ENCODE results near the gene RBFOX2.

The RBFOX2 gene

DNA sequence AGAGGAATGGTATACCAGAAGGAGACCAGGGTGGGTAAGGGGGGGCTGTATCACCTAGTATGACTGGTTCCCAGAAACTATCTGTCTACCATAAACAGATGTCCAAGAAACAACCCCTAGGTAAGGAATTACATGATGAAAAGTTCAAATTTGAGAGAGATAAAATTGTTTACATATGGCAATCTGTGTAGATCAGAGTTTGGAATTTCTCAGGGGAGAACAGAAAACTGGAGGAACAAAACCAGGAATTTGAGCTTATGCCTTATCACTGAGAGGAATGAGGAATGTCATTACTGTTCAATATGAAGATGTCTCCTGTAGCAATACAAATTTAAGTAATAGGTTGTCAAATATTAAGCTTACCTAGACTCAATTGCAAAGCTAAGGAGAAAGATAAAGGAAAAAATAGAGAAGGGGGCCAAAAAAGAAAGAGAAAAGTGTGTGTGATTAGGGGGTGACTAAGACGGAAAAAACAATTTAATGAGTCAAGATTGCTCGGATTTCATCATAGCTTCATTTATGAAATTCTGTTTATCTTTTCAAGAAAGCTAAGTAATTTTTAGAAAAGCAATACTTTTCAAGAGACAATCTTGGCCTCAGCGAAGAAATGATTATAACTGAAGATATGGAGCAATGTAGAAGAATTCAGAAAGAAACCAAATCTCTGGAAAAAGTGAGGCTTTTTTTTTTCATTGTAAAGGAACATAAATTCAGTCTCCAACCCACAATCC is 193.2 kb downstream of the RBFOX2 start:
- TF ChIP-seq, protein P1, sequence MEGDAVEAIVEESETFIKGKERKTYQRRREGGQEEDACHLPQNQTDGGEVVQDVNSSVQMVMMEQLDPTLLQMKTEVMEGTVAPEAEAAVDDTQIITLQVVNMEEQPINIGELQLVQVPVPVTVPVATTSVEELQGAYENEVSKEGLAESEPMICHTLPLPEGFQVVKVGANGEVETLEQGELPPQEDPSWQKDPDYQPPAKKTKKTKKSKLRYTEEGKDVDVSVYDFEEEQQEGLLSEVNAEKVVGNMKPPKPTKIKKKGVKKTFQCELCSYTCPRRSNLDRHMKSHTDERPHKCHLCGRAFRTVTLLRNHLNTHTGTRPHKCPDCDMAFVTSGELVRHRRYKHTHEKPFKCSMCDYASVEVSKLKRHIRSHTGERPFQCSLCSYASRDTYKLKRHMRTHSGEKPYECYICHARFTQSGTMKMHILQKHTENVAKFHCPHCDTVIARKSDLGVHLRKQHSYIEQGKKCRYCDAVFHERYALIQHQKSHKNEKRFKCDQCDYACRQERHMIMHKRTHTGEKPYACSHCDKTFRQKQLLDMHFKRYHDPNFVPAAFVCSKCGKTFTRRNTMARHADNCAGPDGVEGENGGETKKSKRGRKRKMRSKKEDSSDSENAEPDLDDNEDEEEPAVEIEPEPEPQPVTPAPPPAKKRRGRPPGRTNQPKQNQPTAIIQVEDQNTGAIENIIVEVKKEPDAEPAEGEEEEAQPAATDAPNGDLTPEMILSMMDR (IDR thresholded peaks at IDR 0.05), result no peak
- TF ChIP-seq ZFX (IDR thresholded peaks at IDR 0.05; ENCODE audit: borderline replicate concordance), result no peak
- no peak overlapping the region for H3K27ac ChIP-seq

DNA sequence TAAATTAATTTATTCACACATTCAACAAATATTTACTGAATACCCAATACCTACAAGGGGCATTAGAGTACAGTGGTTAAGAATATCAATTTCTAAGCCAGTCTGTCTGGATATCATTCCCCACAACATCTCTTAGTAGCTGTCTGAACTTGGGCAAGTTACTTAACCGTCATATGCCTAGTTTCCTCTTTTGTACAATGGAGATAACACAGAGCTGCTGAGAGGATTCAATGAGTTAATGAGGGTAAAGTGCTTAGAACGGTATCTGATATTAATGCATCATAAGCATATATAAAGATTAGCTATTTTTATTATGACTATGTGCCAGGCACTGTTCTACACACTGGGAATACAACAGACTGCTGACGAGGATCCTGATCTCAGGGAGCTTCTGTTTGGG is 194.6 kb downstream of the RBFOX2 start:
- TF ChIP-seq, protein P1 (IDR thresholded peaks at IDR 0.05), result no peak
- TF ChIP-seq ZFX (IDR thresholded peaks at IDR 0.05; ENCODE audit: borderline replicate concordance), result no peak
- no peak overlapping the region for H3K27ac ChIP-seq

DNA sequence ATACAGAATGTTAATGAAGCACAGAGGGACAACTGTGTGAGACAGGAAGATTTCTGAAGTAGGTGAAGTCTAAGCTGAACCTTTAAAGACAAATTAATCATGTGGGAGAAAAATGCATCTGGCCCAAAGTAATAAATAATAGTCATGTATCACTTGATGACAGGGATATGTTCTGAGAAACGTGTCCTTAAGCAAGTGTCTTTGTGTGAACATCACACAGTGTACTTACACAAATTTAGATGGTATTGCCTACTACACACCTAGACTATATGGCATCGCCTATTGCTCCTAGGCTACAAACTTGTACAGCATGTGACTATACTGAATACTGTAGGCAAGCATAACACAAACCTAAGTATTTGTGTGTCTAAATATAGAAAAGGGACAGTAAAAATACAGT is 198.3 kb downstream of the RBFOX2 start:
- TF ChIP-seq, protein P1 (IDR thresholded peaks at IDR 0.05), result no peak
- no peak for TF ChIP-seq ZFX (IDR thresholded peaks at IDR 0.05; ENCODE audit: borderline replicate concordance)
- H3K27ac ChIP-seq, result no peak overlapping the region

DNA sequence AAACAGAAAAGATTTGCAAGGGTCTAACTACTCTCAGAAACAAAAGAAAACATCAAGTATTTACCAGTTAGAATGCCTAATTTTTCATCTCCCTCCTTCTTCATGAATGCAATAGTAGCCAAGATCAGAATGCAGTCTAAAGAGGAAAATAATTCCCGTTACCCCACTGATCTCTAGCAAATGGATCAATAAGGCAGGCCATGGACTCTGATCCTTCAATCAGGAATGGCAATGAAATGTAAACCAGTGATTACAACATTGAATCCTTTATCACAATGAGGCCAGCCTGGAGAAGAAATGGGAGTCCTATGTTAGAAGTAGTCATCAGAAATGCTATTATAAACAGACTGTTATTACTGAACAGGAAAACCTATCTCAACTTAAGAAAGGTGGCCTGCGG is 204.4 kb downstream of the RBFOX2 start:
- no peak overlapping the region for H3K27ac ChIP-seq
- no peak for TF ChIP-seq ZFX (IDR thresholded peaks at IDR 0.05; ENCODE audit: borderline replicate concordance)
- TF ChIP-seq, protein P1 (IDR thresholded peaks at IDR 0.05), result no peak

DNA sequence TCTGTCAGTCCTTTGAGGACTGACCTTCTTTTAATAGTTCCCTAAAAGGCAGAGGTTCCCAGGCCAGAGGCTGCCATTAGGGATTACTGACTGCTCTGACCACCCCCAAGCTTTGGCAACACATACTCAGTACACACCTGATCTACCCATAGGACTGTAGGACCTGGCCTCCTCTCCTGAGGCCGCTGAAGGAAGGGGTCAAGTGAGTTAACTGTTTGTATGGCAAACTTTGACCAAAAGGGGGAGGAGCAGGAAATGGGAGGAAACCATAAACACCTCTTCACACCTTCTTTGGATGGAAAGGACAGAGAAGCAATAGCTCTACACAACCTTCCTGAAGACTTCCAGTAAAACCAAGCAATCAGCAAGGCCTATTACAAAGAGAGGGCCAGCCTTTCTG is 207.0 kb downstream of the RBFOX2 start:
- no peak overlapping the region for H3K27ac ChIP-seq
- TF ChIP-seq ZFX (IDR thresholded peaks at IDR 0.05; ENCODE audit: borderline replicate concordance), result no peak
- TF ChIP-seq, protein P1 (IDR thresholded peaks at IDR 0.05), result no peak

DNA sequence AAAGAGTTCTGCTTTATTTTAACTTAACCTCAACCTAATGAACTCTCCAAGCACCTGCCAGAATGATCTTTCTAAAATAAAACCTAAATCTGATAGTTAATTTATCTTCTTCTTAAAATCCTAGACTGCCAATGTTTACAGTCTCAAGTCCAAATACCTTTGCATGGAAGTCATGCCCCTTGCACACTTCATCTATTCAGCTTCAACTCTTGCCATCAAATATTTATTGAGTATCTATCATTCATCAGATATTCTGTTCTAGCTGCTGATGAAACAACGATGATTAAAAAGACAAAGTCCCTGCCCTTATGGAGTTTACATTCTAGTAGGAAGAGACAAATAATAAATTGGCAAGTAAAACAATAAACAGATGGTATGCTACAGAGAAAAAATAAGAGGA is 209.2 kb downstream of the RBFOX2 start:
- no peak overlapping the region for H3K27ac ChIP-seq
- TF ChIP-seq ZFX (IDR thresholded peaks at IDR 0.05; ENCODE audit: borderline replicate concordance), result no peak
- TF ChIP-seq, protein P1 (IDR thresholded peaks at IDR 0.05), result no peak

DNA sequence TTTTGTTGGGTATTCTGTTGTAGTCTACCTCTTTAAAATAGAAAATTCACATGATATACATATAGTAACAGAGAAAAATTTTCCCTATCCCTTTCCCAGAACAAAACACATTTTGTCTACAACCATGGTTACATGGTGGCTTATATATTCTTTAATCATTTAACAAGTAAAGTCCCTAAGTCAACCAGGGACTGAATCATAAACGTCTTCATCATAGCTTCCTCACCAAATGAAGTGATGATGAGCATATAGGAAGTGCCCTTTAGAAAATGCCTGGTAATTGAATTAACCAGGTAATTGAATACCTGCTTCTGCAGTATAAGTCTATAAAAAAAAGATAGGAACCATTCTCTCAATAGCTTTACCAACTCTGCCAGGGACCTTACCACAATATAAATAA is 209.7 kb downstream of the RBFOX2 start:
- H3K27ac ChIP-seq, result no peak overlapping the region
- TF ChIP-seq ZFX (IDR thresholded peaks at IDR 0.05; ENCODE audit: borderline replicate concordance), result no peak
- TF ChIP-seq, protein P1 (IDR thresholded peaks at IDR 0.05), result no peak
